Stimulated activated memory B cell treated with anti-CD40 and anti-IgM and Interleukin-4, amounts not matched to agents 10 μg/mL and 1 μg/mL and 100 μg/mL, for 72 hours (primary cell): ENCODE data around the gene TRANK1.
A peak's percentile ranks its signal among the peaks of the same experiment; 100 is the strongest.

ENCODE experiments used
- ATAC-seq: fragments of 150-1000 bp; cut with Tn5 transposase; 2 replicates; pipeline ENCODE4 v1.10.0; 2021
- H3K27ac Mint-ChIP-seq: one replicate; pipeline ENCODE4 v1.8.0; 2022; ENCODE audit warnings: mild to moderate bottlenecking, mixed read lengths
- H3K27me3 Mint-ChIP-seq: one replicate; pipeline ENCODE4 v1.8.0; 2022; ENCODE audit warnings: mixed read lengths
- H3K36me3 Mint-ChIP-seq: one replicate; pipeline ENCODE4 v1.8.0; 2022; ENCODE audit warnings: mixed read lengths
- H3K4me1 Mint-ChIP-seq: one replicate; pipeline ENCODE4 v1.8.0; 2022; ENCODE audit warnings: mixed read lengths
- H3K4me3 Mint-ChIP-seq: one replicate; pipeline ENCODE4 v1.8.0; 2022; ENCODE audit warnings: mild to moderate bottlenecking, moderate library complexity, mixed read lengths
- H3K9me3 Mint-ChIP-seq: one replicate; pipeline ENCODE4 v1.8.0; 2022; ENCODE audit warnings: mixed read lengths

TRANK1 gene

DNA sequence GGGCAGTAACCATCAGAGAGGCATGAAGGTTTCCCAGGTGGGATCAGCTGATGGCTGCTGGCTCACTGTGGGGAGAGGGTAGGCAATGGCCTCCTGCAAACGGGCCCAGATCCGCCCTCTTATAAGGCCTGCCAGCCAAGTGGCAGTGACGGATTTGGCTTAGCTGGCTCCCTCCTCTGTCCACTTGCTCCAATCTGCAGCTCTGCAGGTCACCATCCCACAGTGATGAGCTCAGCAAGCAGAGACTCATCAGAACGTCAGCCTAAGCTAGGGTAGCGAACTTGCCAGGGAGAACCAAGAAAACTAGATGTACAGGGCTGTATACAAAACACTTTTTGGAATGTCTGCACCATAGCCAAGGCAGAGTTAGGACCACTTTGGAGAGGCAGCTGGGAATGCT, 117.7 kb downstream of the TRANK1 start:
- Mint-ChIP-seq H3K4me1 (no peaks in the 10 kb centered on the region), H3K4me3 (no peak overlapping the region), H3K9me3 (no peaks in the 10 kb centered on the region), H3K27me3 (no peaks in the 10 kb centered on the region), H3K27ac (peak overlapping the region; percentile 19), H3K36me3 (peaks cover 65% of the 10 kb centered on the region)
- no peak for ATAC-seq

DNA sequence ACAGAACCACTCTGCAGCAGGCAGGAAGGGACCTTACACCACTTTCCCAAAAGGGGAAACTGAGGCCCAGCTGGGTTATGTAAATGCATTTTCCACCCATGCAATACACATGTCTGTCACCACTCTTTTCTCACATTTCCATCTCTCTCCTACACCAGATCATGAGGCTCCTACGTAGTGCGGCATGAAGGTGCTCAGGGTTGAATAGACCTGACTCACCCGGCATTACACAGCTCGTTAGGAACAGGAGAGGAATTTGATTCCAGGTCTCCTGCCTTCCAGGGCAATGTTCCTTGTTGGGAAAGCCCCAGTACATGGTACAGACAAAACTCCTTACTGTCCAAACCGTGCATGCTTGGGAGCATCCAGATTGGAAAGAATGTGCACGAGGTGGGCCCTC, 118.6 kb downstream of the TRANK1 start:
- Mint-ChIP-seq H3K4me1 (no peaks in the 10 kb centered on the region), H3K4me3 (no peak overlapping the region), H3K9me3 (no peaks in the 10 kb centered on the region), H3K36me3 (peaks cover 56% of the 10 kb centered on the region), H3K27ac (no peak overlapping the region), H3K27me3 (no peaks in the 10 kb centered on the region)
- no peak for ATAC-seq

DNA sequence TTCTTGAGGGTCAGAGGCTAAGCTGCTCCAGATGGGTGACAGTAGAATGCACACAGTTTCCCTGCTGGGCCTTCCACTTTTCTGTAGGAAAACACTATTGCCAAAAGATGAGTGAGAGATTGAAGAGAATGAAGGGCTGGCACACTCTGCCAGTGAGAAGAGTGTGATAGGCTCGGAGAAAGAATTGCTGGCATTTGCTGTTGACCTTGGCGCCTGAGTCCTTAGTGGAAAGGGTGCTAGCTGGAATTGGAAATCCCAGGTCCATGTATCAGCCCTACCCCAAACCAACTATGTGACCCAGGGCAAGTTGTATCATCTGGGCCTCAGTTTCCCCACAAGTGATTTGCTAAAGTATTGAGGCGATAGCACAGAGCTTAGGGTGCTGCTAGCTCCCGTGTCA, 120.4 kb downstream of the TRANK1 start:
- no peak overlapping the region for H3K4me3 Mint-ChIP-seq
- no peak for ATAC-seq
- H3K27me3 Mint-ChIP-seq, result no peaks in the 10 kb centered on the region
- peaks cover 49% of the 10 kb centered on the region for H3K36me3 Mint-ChIP-seq
- peak overlapping the region; percentile 27 for H3K27ac Mint-ChIP-seq
- no peaks in the 10 kb centered on the region for H3K4me1 Mint-ChIP-seq
- no peaks in the 10 kb centered on the region for H3K9me3 Mint-ChIP-seq

DNA sequence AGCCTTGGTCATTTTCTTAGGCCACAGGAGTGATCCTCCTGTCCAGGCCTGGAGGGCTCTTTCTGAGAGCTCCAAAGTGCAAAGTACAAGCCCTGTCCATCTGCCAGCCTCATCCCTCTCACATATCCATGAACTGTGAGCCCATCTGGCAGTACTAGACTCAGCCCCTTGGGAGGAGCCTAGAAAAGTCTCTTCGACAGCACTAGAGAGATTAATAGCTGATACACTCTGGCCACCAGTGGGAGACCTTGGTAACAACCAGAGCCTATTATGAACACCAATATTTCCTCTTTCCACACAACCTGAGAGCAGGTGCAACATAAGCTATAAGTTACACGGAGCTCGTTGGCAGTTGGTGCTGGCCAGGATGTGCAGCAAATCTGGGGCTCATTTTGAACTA, 121.0 kb downstream of the TRANK1 start:
- ATAC-seq, result no peak
- Mint-ChIP-seq H3K27me3 (no peaks in the 10 kb centered on the region), H3K4me1 (no peaks in the 10 kb centered on the region), H3K27ac (peak overlapping the region; percentile 27), H3K36me3 (peaks cover 43% of the 10 kb centered on the region), H3K4me3 (no peak overlapping the region), H3K9me3 (no peaks in the 10 kb centered on the region)

DNA sequence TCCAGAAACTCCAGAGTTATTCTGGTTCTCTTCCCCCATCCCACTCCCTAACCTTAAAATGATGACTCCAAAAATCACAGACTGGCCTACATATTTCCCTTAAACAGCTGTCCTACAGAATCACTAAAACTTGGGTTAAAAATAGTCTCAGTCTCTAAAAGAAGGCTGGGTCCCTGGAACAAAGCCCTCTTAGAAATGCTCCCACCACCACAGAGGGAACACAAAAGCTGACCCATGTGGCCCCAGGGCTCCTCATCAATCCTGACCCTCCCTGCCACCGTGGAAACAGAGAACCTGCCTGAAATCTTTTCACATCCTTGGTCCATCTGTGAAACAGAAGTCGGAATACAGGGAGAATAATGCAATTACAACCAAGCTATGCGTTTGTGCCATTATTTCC, 124.8 kb downstream of the TRANK1 start:
- H3K4me1 Mint-ChIP-seq, result no peaks in the 10 kb centered on the region
- peaks cover 10% of the 10 kb centered on the region for H3K36me3 Mint-ChIP-seq
- H3K4me3 Mint-ChIP-seq, result no peak overlapping the region
- ATAC-seq, result no peak
- H3K9me3 Mint-ChIP-seq, result no peaks in the 10 kb centered on the region
- H3K27ac Mint-ChIP-seq, result no peak overlapping the region
- H3K27me3 Mint-ChIP-seq, result no peaks in the 10 kb centered on the region

DNA sequence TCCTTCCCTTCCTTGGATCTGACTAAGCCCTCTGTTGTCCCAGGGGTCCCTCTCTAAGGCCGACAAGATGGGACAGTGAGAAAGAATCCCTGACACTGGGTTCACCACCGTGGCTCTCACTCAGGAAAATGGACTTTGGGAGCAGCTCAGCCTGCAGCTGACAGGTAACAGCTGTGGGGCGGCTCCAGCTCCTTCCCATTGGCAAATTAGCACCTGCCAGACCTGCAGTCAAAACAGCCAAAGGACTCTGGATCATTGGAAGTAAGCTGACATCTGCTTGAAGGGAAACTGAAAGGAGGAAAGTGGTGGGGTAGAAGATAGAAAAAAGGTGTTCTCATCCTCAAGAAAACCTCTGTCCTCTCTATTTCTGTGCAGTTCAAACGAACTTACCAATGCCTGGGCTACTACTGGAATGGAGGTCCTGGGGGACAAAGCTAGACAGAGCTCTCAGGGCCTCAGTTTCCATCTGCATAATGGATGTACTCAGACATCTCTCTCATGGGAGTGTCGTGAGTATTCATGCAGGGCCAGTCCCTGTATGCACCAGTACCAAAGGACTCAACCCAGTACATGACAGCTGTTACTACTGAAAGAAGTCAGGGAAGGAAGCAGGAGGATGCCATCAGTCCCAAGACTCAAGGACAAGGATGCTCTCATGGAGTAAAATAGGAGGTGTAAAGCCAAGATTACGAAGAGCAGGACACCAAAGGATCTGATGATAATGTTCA, 126.9 kb downstream of the TRANK1 start:
- H3K27ac Mint-ChIP-seq, result no peak overlapping the region
- no peaks in the 10 kb centered on the region for H3K27me3 Mint-ChIP-seq
- H3K9me3 Mint-ChIP-seq, result no peaks in the 10 kb centered on the region
- no peak overlapping the region for H3K4me3 Mint-ChIP-seq
- no peaks in the 10 kb centered on the region for H3K36me3 Mint-ChIP-seq
- H3K4me1 Mint-ChIP-seq, result no peaks in the 10 kb centered on the region
- no peak for ATAC-seq

DNA sequence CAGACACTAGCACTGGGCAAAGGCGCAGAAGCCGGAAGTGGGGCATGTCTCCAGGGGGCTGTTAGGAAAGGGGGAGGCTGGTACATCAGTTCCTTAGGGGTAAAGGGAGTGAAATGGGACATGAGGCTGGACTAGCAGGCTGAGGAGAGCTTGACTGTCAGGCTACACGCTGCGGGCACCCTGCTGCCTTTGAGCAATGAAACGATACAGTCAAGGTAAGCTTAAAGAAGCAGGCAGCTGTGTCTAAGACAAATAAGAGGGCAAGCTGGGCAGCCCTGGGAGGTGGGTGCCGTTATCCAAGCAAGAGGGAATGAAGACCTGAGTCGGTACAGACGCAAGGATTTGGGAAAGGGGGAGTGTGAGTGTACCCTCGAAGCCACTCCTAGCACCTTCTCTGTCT, 129.5 kb downstream of the TRANK1 start:
- ATAC-seq, result no peak
- no peaks in the 10 kb centered on the region for H3K9me3 Mint-ChIP-seq
- H3K4me1 Mint-ChIP-seq, result no peaks in the 10 kb centered on the region
- no peaks in the 10 kb centered on the region for H3K27me3 Mint-ChIP-seq
- H3K36me3 Mint-ChIP-seq, result no peaks in the 10 kb centered on the region
- no peak overlapping the region for H3K4me3 Mint-ChIP-seq
- no peak overlapping the region for H3K27ac Mint-ChIP-seq

DNA sequence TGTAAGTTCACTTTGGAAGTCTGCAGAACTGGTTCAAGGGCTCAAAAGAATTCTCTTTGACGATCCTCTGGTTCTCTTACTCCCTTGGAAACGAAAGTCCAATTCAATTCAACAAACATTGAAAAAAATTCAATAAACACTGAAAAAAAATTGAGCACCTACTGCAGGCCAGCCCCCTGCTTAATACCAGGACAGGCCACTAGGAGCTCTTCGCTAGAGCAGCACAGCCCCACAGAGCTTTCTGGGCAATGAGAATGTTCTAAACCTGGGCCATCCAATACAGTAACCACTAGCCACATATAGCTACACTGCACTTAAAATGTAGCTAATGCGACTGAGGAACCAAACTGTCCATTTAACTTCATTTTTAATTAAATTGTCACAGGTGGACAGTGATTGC, 130.1 kb downstream of the TRANK1 start:
- Mint-ChIP-seq H3K27ac (no peak overlapping the region), H3K4me1 (no peaks in the 10 kb centered on the region), H3K27me3 (no peaks in the 10 kb centered on the region), H3K36me3 (no peaks in the 10 kb centered on the region), H3K4me3 (no peak overlapping the region), H3K9me3 (no peaks in the 10 kb centered on the region)
- ATAC-seq, result no peak

DNA sequence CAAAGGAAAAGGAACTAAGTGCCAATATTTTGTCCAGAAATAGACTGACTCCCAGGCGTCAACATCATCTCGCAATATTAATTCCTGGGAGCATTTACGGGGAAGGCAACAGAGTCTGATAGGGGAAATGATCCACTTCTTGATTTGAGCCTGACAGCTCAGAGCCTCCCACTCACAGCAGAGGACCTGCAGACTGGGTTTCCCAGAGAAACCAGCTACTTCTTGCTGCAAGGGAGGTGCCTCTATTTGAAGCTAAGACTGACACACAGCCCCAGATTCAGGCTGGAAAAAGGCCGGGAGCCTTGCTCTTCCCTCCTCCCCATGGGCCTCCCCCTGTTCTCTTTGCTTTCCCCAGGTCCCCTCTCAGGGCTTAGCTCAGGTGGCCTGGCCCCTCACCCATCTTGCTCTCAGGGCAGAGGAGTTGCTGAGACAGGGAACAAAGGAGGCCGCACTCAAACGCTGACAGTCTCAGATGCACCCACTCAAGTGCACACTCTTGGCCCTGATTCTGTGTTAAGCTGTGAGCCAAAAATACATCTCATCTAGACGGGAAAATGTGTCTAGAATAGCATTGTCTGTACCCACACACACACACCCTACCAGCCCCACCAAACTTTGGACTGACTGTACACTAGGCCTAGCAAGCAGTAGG, 130.7 kb downstream of the TRANK1 start:
- Mint-ChIP-seq H3K27ac (no peak overlapping the region), H3K4me1 (no peaks in the 10 kb centered on the region), H3K9me3 (no peaks in the 10 kb centered on the region), H3K27me3 (peaks cover under 1% of the 10 kb centered on the region), H3K36me3 (no peaks in the 10 kb centered on the region), H3K4me3 (no peak overlapping the region)
- ATAC-seq, result no peak

DNA sequence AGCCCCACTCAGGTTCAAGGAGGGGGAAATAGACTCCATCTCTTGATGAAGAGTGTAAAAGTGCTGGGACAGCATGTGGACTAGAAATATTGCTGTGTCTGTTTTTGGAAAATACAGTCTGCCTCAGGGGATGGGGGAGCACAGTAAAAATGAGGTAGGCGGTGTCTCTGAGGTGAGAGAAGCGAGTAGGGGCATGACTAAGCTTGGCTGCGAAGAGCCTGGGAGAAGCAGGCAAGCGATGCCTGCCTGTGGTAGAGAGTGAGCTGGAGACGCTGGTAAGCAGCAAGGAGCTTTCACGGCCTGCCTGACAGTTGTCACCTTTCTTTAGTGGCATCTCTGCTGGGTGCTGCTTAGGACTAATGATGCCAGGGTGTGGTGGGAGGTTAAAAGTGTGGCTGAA, 131.5 kb downstream of the TRANK1 start:
- no peaks in the 10 kb centered on the region for H3K4me1 Mint-ChIP-seq
- H3K27me3 Mint-ChIP-seq, result peaks cover 10% of the 10 kb centered on the region
- H3K4me3 Mint-ChIP-seq, result no peak overlapping the region
- no peak for ATAC-seq
- no peaks in the 10 kb centered on the region for H3K36me3 Mint-ChIP-seq
- H3K27ac Mint-ChIP-seq, result no peak overlapping the region
- H3K9me3 Mint-ChIP-seq, result no peaks in the 10 kb centered on the region

GRCh38 chr3:36812240-36812639, 132.6 kb downstream of the TRANK1 start:
- peaks cover 19% of the 10 kb centered on the region for H3K27me3 Mint-ChIP-seq

GRCh38 chr3:36811768-36812167, 133.1 kb downstream of the TRANK1 start:
- no peak for ATAC-seq
- H3K27ac Mint-ChIP-seq, result no peak overlapping the region
- no peaks in the 10 kb centered on the region for H3K4me1 Mint-ChIP-seq
- no peaks in the 10 kb centered on the region for H3K36me3 Mint-ChIP-seq
- no peak overlapping the region for H3K4me3 Mint-ChIP-seq
- no peaks in the 10 kb centered on the region for H3K9me3 Mint-ChIP-seq
- peaks cover 24% of the 10 kb centered on the region for H3K27me3 Mint-ChIP-seq

More at GRCh38 chr3:36812240-36812639, 132.6 kb downstream of the TRANK1 start:
- no peak for ATAC-seq
- Mint-ChIP-seq H3K27ac (no peak overlapping the region), H3K36me3 (no peaks in the 10 kb centered on the region), H3K4me3 (no peak overlapping the region), H3K9me3 (no peaks in the 10 kb centered on the region), H3K4me1 (no peaks in the 10 kb centered on the region)

DNA sequence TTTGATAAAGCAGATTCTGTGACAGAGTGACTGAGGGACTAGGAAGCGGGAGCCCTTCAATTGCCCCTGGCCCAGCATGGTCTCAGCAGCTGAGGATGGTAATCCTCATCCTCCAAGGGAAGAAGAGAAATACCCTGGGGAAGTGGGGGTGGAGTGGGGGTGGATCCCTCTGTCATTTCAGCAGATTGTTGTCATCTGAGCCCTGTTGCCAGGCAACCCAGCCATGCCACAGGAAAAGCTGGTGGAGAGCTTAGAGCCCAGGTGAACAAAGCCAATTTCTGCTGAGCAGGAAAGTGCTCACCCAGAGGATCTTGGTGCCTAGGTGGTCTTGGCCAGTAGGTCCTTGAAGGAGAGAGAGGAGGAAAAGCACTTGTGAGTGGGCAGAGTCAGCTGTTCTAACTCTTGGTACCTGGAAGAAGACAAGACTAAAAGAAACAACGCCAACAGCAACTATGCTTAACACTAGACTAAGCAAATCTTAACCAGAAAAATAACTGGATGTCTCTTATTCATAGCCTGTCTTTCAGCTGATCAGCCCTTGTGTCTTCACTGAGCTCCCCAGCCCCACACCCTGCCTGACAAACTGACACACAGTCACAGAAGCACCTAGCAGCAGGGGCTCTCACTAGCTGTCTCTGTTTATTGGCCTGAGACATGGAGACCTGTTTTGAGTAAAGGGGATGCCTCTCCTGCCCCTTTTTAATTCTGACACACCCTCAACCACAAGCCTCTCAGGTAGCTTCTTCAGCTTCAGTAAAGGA, 140.4 kb downstream of the TRANK1 start:
- H3K27ac Mint-ChIP-seq, result no peak overlapping the region
- H3K27me3 Mint-ChIP-seq, result peaks cover 76% of the 10 kb centered on the region
- H3K36me3 Mint-ChIP-seq, result peaks cover 7% of the 10 kb centered on the region
- H3K4me3 Mint-ChIP-seq, result no peak overlapping the region
- H3K9me3 Mint-ChIP-seq, result peaks cover 6% of the 10 kb centered on the region
- no peaks in the 10 kb centered on the region for H3K4me1 Mint-ChIP-seq
- no peak for ATAC-seq

DNA sequence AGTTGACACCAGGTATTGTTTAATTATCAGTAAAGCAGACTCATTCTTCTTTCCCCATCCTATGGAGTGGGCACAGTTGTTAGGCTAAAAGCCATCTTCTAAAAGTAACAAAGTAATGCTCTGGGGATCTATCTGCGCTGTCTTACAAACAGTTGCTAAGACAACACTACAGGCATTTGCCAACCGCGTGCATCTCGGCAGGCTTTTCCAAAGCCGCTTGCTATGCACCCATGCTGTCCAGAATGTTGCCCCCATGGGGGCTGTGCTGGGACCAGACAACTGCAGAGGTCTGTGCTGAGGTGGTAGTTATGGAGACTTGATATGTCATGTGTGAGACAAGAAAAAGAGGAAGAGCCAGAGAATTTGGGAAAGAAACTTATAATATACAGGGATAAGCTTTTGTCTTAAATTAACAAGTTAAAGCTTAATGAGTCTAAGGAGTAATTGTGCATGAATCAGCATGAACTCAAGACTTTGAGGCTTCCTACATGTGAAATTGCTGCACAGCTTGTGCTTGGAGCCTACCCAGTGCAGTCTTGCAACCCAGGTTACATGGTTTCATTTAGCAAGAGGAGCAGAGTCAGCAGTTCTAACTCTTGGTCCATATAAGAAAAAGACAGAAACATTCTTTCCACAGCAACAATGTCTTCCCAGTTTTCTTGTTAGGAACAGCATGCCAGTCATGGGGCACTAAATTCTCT, 141.6 kb downstream of the TRANK1 start:
- ATAC-seq, result no peak
- no peak overlapping the region for H3K4me3 Mint-ChIP-seq
- H3K4me1 Mint-ChIP-seq, result no peaks in the 10 kb centered on the region
- H3K27me3 Mint-ChIP-seq, result peaks cover 65% of the 10 kb centered on the region
- H3K9me3 Mint-ChIP-seq, result peaks cover 6% of the 10 kb centered on the region
- H3K36me3 Mint-ChIP-seq, result peaks cover 7% of the 10 kb centered on the region
- no peak overlapping the region for H3K27ac Mint-ChIP-seq

DNA sequence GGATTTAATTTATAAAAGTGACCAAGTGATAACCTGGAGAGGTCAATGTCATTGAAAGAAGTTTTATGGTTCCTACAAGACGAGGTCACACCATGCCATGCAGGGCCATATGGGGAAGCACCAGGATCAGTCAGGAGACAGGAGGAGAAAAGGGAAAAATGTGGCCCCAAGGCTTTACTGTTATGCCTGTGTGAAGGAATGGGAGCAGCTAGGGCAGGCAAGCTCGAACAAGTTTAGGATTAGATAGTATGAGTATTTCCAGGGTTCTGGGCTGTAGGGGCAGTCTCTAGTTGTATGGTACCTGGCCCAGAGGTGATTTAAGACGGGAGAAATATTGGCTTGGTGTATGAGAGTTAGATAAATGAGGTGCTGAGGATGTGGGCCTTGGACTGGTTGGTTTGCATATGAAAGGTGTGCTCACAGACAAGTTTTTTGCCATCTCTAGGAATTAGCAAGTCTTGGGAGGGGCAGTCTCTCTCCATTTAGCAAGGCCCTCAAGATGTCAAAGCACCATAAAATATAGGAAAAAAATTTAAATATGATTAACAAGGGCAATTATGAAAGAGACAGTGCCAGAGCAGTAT, 144.2 kb downstream of the TRANK1 start:
- peaks cover 41% of the 10 kb centered on the region for H3K27me3 Mint-ChIP-seq
- H3K4me1 Mint-ChIP-seq, result no peaks in the 10 kb centered on the region
- no peaks in the 10 kb centered on the region for H3K36me3 Mint-ChIP-seq
- ATAC-seq, result no peak
- no peaks in the 10 kb centered on the region for H3K9me3 Mint-ChIP-seq
- no peak overlapping the region for H3K4me3 Mint-ChIP-seq
- H3K27ac Mint-ChIP-seq, result no peak overlapping the region
